NCI-H1092 (cell line): ENCODE results near the gene CRELD1.

Experiments
- DNase-seq: peaks from one replicate; lab custom pipeline; 2025; lab: John Stamatoyannopoulos, UW

CRELD1 gene

DNA sequence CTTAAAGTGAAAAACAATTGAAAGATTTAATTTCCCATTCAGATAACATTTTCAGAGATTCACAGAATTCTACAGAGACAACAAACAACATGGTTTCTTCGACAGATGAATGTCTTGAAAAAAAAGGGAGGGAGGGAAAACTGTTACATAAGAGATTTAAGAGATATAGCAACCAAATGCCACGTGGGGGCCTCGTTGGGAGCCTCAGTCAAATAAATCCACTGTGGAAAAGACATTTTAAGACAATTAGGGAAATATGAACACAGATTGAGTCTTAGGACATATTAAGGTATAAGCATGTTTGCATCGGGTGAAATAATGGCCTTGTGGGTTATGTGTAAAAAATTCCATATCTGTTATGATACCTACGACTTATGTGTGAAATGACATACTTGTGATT, 23.6 kb downstream of the CRELD1 start:
- DNase-seq = no peak

DNA sequence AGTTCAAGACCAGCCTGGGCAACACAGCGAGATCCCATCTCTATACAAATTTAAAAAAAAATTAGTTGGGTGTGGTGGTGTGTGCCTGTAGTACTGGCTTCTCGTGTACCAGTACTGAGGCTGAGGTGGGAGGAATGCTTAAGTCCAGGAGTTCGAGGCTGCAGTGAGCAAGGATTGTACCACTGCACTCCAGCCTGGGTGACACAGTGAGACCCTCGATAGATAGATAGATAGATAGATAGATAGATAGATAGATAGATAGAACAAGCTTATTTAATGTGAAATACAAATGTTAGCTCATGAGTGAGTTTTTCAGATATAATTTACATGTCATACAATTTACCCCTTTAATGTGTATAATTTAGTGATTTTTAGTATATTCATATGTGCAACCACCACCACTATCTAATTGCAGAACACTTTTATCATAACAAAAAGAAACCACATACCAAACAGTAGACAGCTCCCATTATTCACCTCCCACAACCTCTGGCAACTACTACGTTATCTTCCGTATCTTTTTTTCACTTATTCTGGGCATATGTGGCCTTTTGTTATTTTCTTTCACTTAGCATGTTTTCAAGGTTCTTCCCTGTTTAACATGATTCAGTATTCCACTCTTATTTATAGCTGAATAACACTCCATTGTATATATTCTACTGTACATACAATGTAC, 31.7 kb downstream of the CRELD1 start:
- DNase-seq = no peak

DNA sequence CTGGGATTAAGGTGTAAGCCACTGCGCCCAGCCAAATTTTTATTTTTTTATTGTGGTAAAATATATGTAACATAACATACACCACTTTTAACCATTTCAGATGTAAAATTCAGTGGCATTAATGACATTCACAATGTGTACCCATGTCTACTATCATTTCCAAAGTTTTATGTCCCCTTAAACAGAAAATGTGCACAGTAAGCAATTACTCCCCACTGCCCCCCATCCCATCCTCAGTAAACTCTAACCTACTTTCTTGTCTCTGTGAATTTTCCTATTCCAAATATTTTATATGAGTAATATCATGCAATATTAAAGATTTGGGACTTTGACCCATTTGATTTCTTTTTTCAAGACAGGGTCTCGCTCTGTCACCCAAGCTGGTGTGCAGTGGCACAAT, 33.2 kb downstream of the CRELD1 start:
- DNase-seq = no peak

DNA sequence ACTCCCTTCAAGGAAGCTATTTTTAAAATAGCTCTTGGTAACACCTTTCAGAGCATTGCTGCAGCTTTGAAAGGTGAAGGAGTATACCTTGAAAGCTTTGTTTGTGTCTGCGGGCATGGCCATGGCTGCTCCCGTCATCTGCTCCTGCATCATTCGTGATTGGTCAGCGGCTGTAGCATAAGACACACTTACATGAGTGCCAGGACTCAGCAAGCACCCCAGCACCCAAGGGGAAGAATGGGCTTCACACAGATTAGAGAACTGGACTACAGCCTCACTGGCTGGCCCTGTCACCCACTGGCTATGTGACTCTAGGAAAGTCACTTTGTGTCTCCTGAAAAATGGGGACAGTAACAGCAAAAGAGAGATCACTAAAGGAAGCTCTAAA, 36.0 kb downstream of the CRELD1 start:
- no peak for DNase-seq

DNA sequence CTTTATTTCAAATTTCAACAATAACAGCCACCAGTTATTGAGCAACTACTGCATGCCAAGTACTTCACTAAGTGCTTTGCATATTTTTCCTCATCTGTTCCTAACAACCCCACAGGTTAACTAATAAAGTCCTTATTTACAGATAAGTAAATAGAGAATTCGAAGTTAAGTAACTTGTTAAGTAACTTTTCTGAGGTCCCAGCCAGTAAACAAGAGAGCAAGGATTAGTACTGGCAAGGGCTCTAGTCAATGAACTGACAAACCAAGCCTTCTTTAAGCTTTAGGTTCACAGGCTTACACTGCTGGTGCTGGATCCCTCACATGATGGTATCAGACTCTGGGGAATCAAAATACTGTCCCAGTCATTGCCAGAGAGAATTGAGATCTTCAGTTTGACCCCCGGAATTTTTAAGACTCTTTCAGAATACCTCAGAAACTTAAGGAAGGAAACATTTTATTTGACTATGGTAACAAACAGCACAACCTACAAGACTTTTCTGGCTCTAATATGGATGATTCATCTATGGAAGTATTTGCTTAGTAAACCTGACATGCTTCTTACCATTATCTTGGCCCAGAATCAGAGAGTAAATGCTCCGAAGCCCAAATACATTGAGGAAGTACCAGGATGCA, 36.5 kb downstream of the CRELD1 start:
- no peak for DNase-seq

DNA sequence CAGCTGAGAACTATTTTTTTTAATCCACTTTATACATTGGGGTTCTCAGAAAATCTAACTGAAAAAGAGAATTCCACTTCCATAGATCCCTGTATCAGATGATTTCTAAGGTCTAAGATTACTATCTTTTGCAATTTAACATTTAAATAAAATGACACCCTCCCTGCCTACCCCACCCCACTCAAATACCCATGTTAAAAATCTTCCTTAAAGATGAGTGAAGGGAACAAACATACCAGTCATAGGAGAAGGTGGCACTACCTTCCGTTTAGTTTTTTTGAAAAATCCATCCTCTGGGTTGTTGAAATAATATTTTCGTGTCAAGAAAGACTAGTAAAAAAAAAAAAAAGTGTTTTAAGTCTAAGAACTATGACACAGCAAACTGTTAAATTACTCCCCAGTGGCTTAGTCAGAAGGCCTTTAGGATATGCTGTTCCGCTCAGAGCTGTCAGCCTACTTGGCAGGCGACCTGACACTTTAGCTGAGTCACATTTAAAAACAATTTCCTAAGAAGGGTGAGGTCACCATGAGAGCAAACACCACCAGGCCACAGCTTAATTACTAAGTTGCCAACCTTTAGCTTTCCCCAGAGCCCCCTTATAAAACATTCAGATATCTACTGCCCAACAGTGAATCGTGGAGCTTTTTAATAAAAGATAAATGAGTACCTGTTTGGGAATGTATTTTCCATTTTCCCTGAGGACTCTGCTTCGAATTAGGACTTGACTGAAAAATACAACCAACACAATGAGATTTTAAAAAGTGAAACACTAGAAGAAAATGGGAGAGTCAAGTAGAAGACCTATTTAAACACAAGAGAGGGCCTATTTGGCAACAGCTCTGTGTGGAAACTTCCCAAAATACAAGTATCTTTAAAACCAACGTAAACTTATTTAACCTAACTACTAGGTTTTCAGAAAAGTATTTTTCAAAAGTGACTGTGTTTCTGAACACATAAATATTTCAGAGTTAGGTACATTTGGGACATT, 43.4 kb downstream of the CRELD1 start:
- no peak for DNase-seq

DNA sequence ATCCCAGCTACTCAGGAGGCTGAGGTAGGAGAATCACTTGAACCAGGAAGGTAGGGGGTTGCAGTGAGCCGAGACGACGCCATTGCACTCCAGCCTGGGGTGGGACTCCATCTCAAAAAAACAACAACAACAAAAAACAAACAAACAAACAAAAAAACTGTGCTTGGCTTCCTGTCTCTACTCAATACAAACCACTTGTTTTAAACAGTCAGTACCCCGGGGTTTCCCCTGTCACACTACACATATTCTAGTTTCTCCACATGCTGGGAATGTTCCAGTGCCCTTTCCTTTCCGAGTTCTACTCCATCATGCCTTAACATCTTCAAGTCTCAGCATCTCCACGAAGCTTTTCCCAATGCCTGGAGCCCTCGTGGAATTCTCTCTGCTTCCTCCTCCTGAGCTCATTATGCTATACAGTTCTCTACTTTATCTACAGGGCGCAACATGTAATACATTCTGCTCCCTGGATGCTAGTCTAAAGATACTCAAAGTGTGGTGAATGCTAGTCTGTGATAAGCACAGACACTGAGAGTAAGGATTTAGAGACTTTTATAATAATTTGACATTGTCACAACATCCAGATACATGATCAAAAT, 45.2 kb downstream of the CRELD1 start:
- no peak for DNase-seq

DNA sequence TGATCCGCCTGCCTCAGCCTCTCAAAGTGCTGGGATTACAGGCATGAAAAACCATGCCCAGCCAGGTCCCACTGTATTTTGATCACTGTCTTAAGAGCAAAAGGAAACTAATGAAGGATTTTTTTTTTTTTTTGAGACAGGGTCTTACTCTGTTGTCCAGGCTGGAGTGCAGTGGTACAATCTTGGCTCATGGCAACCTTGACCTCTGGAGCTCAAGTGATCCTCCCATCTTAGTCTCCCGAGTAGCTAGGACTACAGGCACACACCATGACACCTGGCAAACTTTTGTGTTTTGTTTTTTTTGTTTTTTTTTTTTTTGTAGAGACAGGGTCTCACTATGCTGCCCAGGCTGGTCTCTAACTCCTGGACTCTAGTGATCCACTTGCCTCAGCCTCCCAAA, 46.6 kb downstream of the CRELD1 start:
- no peak for DNase-seq

DNA sequence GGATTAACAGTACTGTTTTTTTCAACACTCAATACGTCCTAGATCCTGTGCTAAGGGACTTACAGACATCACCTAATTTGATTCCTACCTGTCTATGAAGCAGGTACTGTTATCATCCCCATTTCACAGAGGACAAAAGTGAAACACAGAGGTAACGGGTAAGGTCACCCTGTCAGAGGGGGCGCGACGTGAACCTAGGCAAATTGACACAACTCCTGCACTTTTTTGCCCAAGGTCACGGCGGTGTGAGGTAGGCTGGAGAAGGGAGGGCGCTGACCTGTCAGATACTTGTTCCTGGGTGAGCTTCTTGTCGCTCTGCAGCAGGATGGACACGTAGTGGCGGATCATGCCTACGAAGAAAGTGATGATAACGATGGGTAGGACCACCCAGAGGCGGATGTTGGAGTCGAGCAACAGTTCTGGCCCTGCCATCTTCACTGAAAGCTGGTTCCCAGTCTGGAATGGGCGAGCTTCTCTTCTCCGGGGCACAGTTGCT, 52.6 kb downstream of the CRELD1 start:
- DNase-seq = no peak

DNA sequence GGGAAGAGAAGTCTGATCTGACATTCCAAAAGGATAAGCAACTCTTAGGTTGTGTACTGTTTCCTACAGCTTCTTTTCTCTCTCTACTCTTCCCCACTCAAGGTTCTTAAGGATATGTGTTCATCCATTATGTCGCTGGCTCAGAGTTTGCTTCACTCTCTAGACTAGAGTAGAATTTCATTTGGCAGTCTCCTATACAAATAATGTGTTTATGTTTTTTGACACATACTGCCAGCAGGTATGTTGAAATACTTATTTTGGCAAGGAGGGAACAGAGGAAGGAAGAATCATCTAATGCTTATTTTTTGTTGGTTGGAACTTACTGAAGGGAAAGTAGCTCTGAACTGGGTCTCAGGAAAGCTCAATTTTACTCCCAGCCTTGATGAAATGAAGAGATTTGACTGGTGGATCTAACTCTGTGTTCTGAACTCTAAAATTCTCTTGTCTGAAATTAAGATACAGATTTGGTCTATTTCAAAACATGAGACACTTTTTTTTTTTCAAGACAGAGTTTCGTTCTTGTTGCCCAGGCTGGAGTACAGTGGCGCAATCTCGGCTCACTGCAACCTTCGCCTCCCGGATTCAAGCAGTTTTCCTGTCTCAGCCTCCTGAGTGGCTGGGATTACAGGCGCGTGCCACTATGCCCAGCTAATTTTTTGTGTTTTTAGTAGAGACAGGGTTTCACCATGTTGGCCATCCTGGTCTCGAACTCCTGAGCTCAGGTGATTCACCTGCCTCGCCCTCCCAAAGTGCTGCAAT, 60.6 kb downstream of the CRELD1 start:
- DNase-seq = no peak
